Transverse colon (tissue), 4 donors: ENCODE results near the gene ANKRD23. TPM values are rescaled to one million over a fixed set of nuclear protein-coding genes. Genes with fewer than 3 reads are reported as not detected.

Experiments used
- DNase-seq: peaks from one replicate; pipeline ENCODE4 v3.0.0-alpha.2; 2019
- H3K27ac ChIP-seq, 4 donors: fragments of 200-600 bp; sonication (generic); 2 replicates each; pipeline ENCODE4 v1.5.1; 2016 to 2018; ENCODE audit warnings: inconsistent platforms in 4 of 4
- H3K27me3 ChIP-seq: fragments of 200-600 bp; sonication (generic); 2 replicates; pipeline ENCODE4 v1.5.1; 2017; ENCODE audit warnings: inconsistent platforms
- H3K36me3 ChIP-seq, 4 donors: fragments of 200-600 bp; sonication (generic); 2 replicates each; pipeline ENCODE4 v1.5.1; 2017 to 2019; ENCODE audit warnings: inconsistent platforms in 4 of 4
- H3K4me1 ChIP-seq, 4 donors: fragments of 200-600 bp; sonication (generic); 2 replicates each; pipeline ENCODE4 v1.5.1; 2017 to 2020; ENCODE audit warnings: inconsistent platforms in 4 of 4
- H3K4me3 ChIP-seq, 4 donors: fragments of 200-600 bp; sonication (generic); 1 replicate in 1 of 4; 2 replicates in 3 of 4; pipeline versions ENCODE4 v1.5.1 to v1.6.1; 2017 to 2019; ENCODE audit warnings: inconsistent platforms in 4 of 4
- H3K9me3 ChIP-seq, 2 donors: fragments of 200-600 bp; sonication (generic); 2 replicates each; pipeline ENCODE4 v1.5.1; 2017 to 2019; ENCODE audit warnings: inconsistent platforms in 2 of 2
- EP300 ChIP-seq: sonication (generic); formaldehyde crosslinking; IDR thresholded peaks from one replicate; pipeline ENCODE4 v1.6.1; 2017; ENCODE audit warnings: antibody characterized with exemption, low read depth
- POLR2A ChIP-seq: fragments of 450-650 bp; IDR thresholded peaks from one replicate; pipeline ENCODE4 v1.6.1; 2016; ENCODE audit warnings: antibody characterized with exemption, mild to moderate bottlenecking, moderate library complexity
- POLR2AphosphoS5 ChIP-seq, 3 donors: sonication (generic); formaldehyde crosslinking; IDR thresholded peaks; one replicate each; pipeline ENCODE4 v1.6.1; 2016; ENCODE audit warnings: antibody characterized with exemption in 3 of 3
- WGBS, 2 donors: methylation state at CpG; one replicate each; pipeline ENCODE4 v1.1.5; 2018; ENCODE audit warnings: low coverage in 1 of 2; 5-methylcytosine and 5-hydroxymethylcytosine counted together
- in situ Hi-C, 4 donors: fragments of 200-750 bp; cut with MboI; loops; one replicate each; pipeline versions ENCODE4 v1.15.0 to v1.15.1; 2017; ENCODE audit warnings: low sequenced_read_pairs in 3 of 4, low pct_ligation_motif_present in 1 of 4, low pct_unique_long_range_greater_than_20kb in 1 of 4
- intact Hi-C: fragments of 100-400 bp; cut with DNase I; formaldehyde crosslinking; loops from one replicate; pipeline ENCODE4 v1.15.1; 2023; ENCODE audit warnings: low total_unique reads
- total RNA-seq, 4 donors: library from RNA; depleted of rRNA; stranded (reverse); fragments of >200 nt; gene quantifications; one replicate each; pipeline ENCODE4 v1.1.0, GENCODE V29; 2016
- TF ChIP-seq, protein P1 (sequence below), 5 experiments: fragments of 200-600 bp in 3 of 5; fragments of 450-650 bp in 2 of 5; sonication (generic) in 3 of 5; IDR thresholded peaks; 1 replicate in 2 of 5; 2 replicates in 3 of 5; pipeline ENCODE4 v1.5.1; 2016 to 2017; ENCODE audit warnings: antibody characterized with exemption in 5 of 5, inconsistent platforms in 3 of 5, mild to moderate bottlenecking in 2 of 5, moderate library complexity in 1 of 5

Gene ANKRD23
- total RNA-seq, 4 donors from 2014 or later, result 4.1 to 22.7 (median 7.0) TPM

DNA sequence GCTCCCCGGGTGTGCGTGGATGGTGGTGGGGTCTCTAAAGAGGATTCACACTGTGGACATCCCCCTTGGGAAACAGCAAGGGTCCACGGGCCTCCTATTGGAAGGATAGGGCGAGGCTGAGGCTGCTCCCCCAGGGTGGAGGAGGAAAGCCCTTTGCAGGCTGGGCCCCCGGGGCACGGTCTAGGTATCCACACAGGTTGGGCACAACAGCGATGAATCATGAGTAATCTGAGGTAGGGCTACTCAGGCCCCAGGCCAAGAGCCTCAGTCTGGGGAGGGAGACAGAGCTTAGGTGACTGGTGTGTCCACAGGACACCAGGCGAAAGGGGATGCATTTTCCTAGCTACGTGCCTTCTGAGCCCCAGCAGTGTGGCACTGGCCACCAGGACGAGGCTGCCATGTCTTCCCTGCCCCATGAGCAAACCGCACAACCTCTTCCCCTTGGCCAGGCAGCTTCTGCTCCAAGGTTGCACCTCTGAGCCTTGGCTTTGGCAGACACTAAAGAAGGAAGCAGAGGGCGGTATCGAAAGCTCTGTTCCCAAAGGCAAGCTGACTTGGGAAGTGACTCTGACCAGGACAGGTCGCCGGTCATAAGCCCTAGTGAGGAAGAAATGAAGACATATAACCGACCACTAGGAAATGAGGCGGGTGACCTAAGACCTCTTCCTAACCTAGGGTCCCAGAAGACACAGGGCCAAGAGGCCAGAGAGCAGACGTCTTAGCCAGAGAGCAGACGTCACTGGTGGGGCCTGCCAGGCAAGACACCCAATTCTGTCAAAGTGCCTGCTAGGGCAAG is 40.7 kb upstream of the ANKRD23 start:
- no peaks in the 10 kb centered on the region for H3K27me3 ChIP-seq
- in situ Hi-C loops, result no loop called here
- no peaks in the 10 kb centered on the region for H3K36me3 ChIP-seq
- DNase-seq, result no peak
- peaks cover 11 to 35% (median 24%) of the 10 kb centered on the region in 4 donors for H3K4me1 ChIP-seq
- TF ChIP-seq, protein P1, sequence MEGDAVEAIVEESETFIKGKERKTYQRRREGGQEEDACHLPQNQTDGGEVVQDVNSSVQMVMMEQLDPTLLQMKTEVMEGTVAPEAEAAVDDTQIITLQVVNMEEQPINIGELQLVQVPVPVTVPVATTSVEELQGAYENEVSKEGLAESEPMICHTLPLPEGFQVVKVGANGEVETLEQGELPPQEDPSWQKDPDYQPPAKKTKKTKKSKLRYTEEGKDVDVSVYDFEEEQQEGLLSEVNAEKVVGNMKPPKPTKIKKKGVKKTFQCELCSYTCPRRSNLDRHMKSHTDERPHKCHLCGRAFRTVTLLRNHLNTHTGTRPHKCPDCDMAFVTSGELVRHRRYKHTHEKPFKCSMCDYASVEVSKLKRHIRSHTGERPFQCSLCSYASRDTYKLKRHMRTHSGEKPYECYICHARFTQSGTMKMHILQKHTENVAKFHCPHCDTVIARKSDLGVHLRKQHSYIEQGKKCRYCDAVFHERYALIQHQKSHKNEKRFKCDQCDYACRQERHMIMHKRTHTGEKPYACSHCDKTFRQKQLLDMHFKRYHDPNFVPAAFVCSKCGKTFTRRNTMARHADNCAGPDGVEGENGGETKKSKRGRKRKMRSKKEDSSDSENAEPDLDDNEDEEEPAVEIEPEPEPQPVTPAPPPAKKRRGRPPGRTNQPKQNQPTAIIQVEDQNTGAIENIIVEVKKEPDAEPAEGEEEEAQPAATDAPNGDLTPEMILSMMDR (IDR thresholded peaks at IDR 0.05), result no peak
- no peak for TF ChIP-seq POLR2A
- intact Hi-C loops, result no loop called here
- H3K27ac ChIP-seq, result no peak overlapping the region
- no peak overlapping the region for H3K4me3 ChIP-seq
- WGBS, 2 donors, result 87% methylated on average over 19 of the region's 19 CpGs; no CpG with 5 or more reads in 1 of the 2 donors
- H3K9me3 ChIP-seq, result no peaks in the 10 kb centered on the region

DNA sequence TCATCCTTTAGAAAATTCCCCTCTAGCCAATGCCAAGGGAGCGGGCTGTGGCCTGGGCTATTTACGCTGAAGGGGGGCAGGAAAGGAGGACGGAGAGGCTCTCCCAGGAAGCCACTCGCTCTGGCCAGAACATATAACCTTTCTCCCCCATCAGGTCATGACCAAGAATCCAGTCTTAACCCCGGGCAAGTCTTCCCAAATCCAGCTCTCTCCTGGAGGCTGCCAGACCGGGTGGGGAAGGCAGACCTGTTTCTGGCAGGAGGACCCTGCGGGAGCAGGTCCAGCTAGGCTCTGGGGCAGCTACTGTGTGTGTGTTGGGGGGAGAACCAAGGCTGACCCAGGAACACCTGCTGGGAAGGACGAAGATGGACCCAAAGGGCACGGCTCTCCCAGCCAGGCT is 39.5 kb upstream of the ANKRD23 start:
- WGBS, 2 donors, result 91% methylated on average over 9 of the region's 9 CpGs; no CpG with 5 or more reads in 1 of the 2 donors
- in situ Hi-C loops, result no loop called here

DNA sequence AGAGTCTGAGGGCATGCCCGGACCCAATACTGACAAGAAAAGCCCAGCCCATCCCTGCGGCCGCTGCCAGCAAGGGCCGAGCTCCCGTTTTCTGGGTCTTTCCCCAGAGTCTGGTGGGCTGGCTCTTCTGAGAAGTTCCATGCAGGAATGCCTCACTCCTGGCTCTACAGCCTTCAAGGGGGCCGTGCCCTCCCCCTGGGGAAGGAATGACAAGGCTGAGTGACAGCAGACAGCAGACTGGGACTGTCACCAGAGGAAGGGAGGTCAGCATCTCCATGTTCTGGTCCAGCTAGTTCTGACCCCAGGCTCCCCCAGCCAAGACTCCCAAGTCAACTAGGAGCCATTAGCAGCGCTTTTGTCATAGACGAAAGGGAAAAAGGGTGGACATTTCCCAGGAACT is 39.1 kb upstream of the ANKRD23 start:
- H3K9me3 ChIP-seq, result no peaks in the 10 kb centered on the region
- no peak for TF ChIP-seq POLR2A
- no peak for TF ChIP-seq EP300
- TF ChIP-seq, protein P1 (IDR thresholded peaks at IDR 0.05), result no peak
- TF ChIP-seq POLR2AphosphoS5 (IDR thresholded peaks at IDR 0.05), result no peak
- intact Hi-C loops, result no loop called here
- no peak overlapping the region for H3K27ac ChIP-seq
- H3K36me3 ChIP-seq, result no peaks in the 10 kb centered on the region
- in situ Hi-C loops, result no loop called here
- no peaks in the 10 kb centered on the region for H3K27me3 ChIP-seq
- WGBS, 2 donors, result 92% methylated on average over 8 of the region's 8 CpGs; no CpG with 5 or more reads in 1 of the 2 donors
- H3K4me1 ChIP-seq, result peaks cover under 1 to 20% (median 12%) of the 10 kb centered on the region in 4 donors
- no peak for DNase-seq
- H3K4me3 ChIP-seq, result no peak overlapping the region

More for the DNA sequence above, 39.5 kb upstream of the ANKRD23 start:
- peaks cover 5 to 24% (median 16%) of the 10 kb centered on the region in 4 donors for H3K4me1 ChIP-seq
- no peaks in the 10 kb centered on the region for H3K9me3 ChIP-seq
- intact Hi-C loops, result no loop called here
- H3K4me3 ChIP-seq, result no peak overlapping the region
- H3K36me3 ChIP-seq, result no peaks in the 10 kb centered on the region
- DNase-seq, result no peak
- no peaks in the 10 kb centered on the region for H3K27me3 ChIP-seq
- TF ChIP-seq POLR2AphosphoS5 (IDR thresholded peaks at IDR 0.05) (no peak), EP300 (no peak), POLR2A (no peak)
- TF ChIP-seq, protein P1 (IDR thresholded peaks at IDR 0.05), result no peak
- H3K27ac ChIP-seq, result no peak overlapping the region

DNA sequence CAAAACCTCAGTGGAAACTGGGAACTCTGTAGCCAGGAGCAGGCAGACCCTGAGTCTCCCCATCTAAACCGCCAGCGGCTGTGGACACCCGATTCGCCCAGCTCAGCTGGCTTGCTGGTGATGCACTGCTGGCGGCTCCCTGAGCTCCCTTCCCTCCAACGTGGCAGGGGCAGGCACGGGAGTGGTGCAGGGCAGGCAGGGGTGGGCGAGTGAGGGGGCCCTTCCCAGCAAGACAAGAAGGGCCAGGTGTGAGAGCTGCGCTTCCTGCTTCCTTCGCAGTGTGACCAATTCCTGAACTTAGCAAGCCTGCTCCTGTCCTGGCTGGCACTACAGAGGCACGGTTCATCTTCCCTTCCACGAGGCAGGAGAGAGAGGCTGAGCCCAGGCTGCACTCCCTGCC is 38.4 kb upstream of the ANKRD23 start:
- no peak overlapping the region for H3K4me3 ChIP-seq
- no peaks in the 10 kb centered on the region for H3K27me3 ChIP-seq
- no peak for DNase-seq
- in situ Hi-C loops, result no loop called here
- no peak overlapping the region for H3K27ac ChIP-seq
- peaks cover 0 to 13% (median 6%) of the 10 kb centered on the region in 4 donors for H3K4me1 ChIP-seq
- TF ChIP-seq POLR2A, result no peak
- TF ChIP-seq, protein P1 (IDR thresholded peaks at IDR 0.05), result no peak
- no peak for TF ChIP-seq EP300
- no peak for TF ChIP-seq POLR2AphosphoS5 (IDR thresholded peaks at IDR 0.05)
- H3K36me3 ChIP-seq, result no peaks in the 10 kb centered on the region
- no peaks in the 10 kb centered on the region for H3K9me3 ChIP-seq
- intact Hi-C loops, result no loop called here
- 75% methylated on average over 12 of the region's 12 CpGs; no CpG with 5 or more reads in 1 of the 2 donors for WGBS, 2 donors
